H1 (cell line): Measurements from ENCODE around the gene PATE4. TPM values are rescaled to one million over a fixed set of nuclear protein-coding genes. Genes with fewer than 3 reads are reported as not detected.

Source experiments
- EP300 ChIP-seq, 2 experiments: IDR thresholded peaks; 1 replicate in 1 of 2; 2 replicates in 1 of 2; pipeline ENCODE4 v1.6.1; 2011 to 2012; ENCODE audit warnings: low read depth in 2 of 2, low read length in 2 of 2, mild to moderate bottlenecking in 2 of 2, borderline replicate concordance in 1 of 2, inconsistent platforms in 1 of 2, moderate library complexity in 1 of 2
- FOSL1 ChIP-seq: IDR thresholded peaks from 2 replicates; pipeline ENCODE4 v1.6.1; 2011; ENCODE audit warnings: mild to moderate bottlenecking, low read depth, low read length, moderate library complexity; ENCODE audit not compliant: insufficient read depth
- GABPA ChIP-seq: IDR thresholded peaks from 2 replicates; pipeline ENCODE4 v1.6.1; 2011; ENCODE audit warnings: mild to moderate bottlenecking, low read length, moderate library complexity, borderline replicate concordance; ENCODE audit not compliant: insufficient read depth
- KDM1A ChIP-seq: fragments of 200-600, 300-600 bp; sonication (generic); IDR thresholded peaks from 2 replicates; pipeline ENCODE4 v1.7.1; 2016; ENCODE audit warnings: mild to moderate bottlenecking, low read length, borderline replicate concordance
- SP1 ChIP-seq: IDR thresholded peaks from 2 replicates; pipeline ENCODE4 v1.6.1; 2011; ENCODE audit warnings: low read depth, low read length
- SP2 ChIP-seq: IDR thresholded peaks from 2 replicates; pipeline ENCODE4 v1.6.1; 2012; ENCODE audit warnings: mild to moderate bottlenecking, low read length, inconsistent platforms
- polyA plus RNA-seq, 7 experiments: library from polyadenylated mRNA; depleted of rRNA in 3 of 7; stranded (reverse) in 5 of 7; unstranded in 2 of 7; fragments of >200 nt in 5 of 7; fragments of 200-250 nt in 2 of 7; gene quantifications; 1 replicate in 5 of 7; 2 replicates in 1 of 7; 4 replicates in 1 of 7; pipeline versions ENCODE4 v1.2.1 to v1.2.3, GENCODE V29; 2011 to 2013; ENCODE audit warnings: missing spikeins in 2 of 7, mixed read lengths in 2 of 7
- total RNA-seq: library from RNA; stranded (reverse); fragmentation: NEBNext Ultra II Directional; extraction: Animal tissue kit (Norgen Biotek cat#: 25700); gene quantifications from 2 replicates; pipeline ENCODE4 v1.2.1, GENCODE V29; 2021

Gene PATE4
- total and polyA plus RNA-seq, 2 of the 8 experiments (the other 6 are each of a cell fraction or from before 2014, with no cell fraction given), result not detected

DNA sequence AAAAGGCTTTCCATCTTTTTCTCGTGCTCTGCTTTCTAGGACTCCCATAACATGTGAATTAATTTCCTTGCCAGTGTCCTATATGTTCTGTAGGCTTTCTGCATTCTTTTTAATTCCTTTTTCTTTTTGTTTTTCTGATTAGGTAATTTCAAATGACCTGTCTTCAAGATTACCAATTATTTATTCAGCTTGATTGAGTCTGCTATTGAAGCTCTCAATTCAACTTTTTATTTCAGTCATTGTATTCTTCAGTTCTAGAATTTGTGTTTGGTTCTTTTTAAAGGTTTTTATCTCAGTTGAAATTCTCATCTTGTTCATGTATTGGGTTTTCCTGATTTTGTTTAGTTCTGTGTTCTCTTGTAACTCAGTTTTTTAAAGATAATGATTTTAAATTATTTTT lies 30.7 kb upstream of the PATE4 start (continued):
- TF ChIP-seq FOSL1, result no peak
- no peak for TF ChIP-seq GABPA
- no peak for TF ChIP-seq EP300 (IDR thresholded peaks at IDR 0.05; ENCODE audit: borderline replicate concordance in 1 of 2, low read depth in 2 of 2, low read length in 2 of 2)
- no peak for TF ChIP-seq KDM1A
- no peak for TF ChIP-seq SP2
- TF ChIP-seq SP1, result no peak
